NCI-H128 (cell line): ENCODE data around the gene ZFAND2B.

Experiments
- DNase-seq: peaks from one replicate; lab custom pipeline; 2025; ENCODE audit not compliant: unreplicated experiment; lab: John Stamatoyannopoulos, UW

ZFAND2B gene

GRCh38 chr2:219204425-219205164 is 2.0 kb upstream of the ZFAND2B start:
- DNase-seq, result no peak

DNA sequence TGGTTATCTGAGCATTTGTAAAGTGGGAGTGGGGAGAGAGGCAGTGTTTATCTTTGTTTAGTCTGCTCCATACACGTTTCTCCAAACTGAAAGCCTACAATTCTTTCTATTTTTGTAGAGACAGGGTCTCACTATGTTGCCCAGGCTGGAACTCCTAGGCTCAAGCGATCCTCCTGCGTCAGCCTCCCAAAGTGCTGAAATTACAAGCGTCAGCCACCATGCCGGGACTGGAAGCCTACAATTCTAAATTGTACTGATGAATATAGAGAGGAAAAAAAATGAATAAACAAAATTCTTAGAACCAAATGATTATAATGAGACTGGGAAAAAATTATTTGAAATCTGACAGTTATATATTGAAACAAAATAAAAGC is 1.4 kb upstream of the ZFAND2B start:
- DNase-seq, result no peak

- no peak for DNase-seq
Measured at GRCh38 chr2:219205981-219206327, 628 bp upstream of the ZFAND2B start.

GRCh38 chr2:219207134-219207883 is 727 bp downstream of the ZFAND2B start:
- DNase-seq, result no peak

GRCh38 chr2:219207884-219208740 is 1.5 kb downstream of the ZFAND2B start:
- DNase-seq, result no peak

DNA sequence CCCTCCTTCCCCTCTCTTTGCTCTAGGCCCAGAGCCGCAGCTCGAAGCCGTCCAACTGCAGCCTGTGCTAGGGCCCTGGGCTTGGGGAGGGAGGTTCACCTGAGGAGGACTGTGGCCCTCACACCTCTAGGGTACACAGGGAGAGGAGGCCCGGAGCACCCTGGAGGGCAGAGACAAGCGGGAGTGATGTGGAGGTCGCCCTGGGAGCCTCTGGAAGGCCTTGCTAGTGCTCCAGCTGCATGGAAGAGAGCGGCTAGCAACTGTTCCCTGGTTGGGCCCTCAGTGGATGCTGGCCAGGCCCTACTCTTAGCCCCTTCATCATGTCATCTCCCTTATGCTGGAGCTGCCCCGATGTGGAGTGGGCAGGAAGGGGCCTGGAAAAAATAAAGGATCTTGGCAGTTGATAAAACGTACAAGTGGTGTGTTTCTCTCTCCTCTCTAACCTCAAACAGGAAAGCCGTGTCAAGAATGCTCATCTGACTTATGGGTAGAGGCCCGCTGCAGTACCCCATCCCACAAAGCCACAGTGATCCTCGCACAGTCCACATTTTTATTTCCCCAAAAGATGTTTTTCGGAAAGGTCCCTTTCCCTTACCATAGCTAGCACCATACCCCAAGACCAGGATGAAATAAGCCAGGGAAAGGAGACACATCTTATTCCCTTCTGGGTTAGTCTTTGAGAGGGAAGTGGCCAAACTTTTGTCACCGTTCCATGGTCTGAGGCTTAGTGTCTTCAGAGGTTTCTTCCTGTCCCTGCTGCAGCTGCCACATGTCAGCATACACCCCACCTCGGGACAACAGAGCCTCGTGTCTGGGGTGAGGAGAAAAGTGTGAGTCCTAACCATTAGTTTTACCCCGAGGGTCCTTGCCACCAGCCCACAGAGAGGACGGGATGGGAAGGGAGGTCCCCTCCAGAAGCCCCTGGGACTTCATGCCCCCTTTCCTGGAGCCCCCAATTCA is 2.9 kb downstream of the ZFAND2B start:
- no peak for DNase-seq

- no peak for DNase-seq
Measured at GRCh38 chr2:219210196-219210885, 3.8 kb downstream of the ZFAND2B start.

DNA sequence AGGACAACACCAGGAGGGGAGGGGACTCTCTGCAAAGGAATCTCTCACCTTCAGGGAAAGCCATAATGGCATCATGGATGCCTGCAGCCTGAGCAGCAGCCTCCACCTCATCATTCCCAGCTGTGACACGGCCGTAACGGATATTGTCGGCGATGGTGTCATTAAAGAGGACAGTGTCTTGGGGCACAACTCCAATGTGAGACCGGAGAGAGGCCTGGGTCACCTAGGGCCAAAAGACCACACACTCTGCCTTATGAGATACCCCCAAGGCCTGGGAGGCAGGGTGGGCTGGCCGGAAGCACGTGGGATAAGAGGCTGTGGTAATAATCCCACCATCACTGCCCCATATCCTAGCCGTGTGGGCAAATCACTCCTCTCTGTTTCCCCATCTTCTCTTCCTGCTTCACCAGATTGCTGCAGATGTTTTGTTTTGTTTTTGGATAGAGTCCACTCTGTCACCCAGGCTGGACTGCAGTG is 4.3 kb downstream of the ZFAND2B start:
- DNase-seq, result no peak

- DNase-seq, result no peak
Measured at GRCh38 chr2:219213026-219213415, 6.4 kb downstream of the ZFAND2B start.

DNA sequence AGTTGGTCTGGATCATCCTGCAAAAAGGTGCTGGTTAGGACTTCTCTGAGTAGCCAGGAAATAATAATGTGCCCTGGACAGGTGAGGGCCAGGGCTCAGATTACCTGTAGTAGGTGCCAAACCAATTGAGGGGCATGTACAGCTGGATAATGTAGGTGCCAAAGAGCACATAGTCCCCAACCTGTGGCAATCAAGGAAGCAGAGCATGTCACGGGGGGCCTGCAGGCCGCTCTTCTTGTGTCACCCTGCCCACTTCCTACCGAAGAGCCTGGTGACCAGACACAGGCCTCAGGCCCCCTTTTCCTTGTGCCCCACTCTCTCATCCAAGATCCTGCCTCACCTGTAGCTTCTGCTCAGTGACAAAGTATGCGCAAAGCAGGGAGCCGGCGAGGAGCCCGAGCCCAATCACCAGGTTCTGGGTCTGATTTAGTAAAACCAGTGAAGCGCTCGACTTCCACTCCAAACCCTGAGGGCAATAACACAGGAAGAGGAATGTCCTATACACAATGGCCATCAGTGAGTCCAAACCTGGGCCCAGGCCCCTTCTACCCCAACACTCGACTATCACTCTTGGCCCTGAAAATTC is 7.0 kb downstream of the ZFAND2B start:
- no peak for DNase-seq

DNA sequence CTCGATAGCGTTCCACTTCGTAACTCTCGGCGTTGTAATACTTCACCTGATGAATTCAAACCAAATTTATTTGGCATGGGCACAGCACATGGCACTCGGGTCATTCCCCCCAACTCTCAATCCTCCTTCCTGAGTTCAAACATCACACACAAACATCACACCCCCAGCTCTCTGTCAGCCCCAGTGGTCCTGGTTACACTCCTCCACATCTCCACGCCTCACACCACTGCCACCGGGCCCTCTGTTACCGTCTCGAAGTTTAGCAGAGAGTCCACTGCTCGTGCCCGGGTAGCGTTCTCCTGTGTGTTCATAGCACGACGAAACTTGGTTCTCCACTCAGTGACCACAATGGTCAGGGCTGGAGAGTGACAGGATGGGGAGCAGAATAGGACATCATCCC is 7.6 kb downstream of the ZFAND2B start:
- DNase-seq, result no peak

DNA sequence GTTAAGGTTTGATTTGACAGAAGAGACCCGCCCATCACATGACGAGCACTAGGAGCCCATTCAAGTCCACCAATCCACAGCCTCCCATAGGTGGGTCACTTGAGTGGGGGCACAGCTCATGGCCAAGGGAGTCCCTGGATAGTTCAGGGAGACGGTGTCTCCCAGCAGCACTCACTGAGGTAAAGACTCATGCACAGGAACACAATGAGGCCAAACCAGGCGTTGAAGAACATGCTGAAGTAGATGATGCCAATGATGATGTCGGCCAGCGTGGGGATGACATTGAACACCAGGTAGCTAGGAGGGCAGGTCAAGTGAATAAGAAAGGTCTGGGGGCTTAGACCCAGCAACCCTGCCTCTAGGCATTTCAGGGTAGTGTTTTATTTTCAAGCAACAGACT is 8.2 kb downstream of the ZFAND2B start:
- no peak for DNase-seq

DNA sequence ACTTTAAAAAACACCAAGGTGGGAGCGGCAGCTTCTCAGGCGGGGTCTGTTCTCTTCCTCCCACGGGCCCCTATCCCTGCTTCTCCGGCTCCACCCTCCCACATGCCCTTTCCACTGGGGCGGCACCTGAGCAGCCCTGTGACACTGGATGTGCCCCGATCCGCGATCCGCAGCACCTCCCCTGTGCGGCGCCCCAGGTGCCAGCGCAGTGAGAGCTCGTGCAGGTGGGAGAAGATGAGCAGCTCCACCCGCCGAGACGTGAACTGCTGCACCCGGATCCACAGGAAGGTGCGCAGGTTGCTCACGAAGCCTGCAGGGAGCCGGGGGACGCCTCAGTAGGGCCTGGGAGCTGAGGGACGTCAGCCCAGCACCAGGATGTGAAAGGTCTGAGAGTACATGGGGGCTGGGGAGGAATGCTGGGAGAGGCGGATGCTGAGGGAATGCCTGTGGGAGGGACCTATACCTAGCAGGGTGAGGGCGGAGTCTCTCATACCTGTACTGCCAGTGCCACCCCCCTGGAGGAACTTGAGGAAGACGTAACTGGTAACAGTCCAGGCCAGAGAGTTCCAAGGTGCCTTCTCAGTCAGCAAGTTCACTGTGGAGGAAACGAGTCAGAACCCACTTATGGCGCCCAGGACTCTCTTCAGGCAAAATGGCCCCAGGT is 9.4 kb downstream of the ZFAND2B start:
- no peak for DNase-seq

- no peak for DNase-seq
Measured at GRCh38 chr2:219216535-219216915, 9.9 kb downstream of the ZFAND2B start.

GRCh38 chr2:219218217-219218731 is 11.7 kb downstream of the ZFAND2B start:
- DNase-seq, result no peak

GRCh38 chr2:219218732-219219701 is 12.4 kb downstream of the ZFAND2B start, which contains the start of gene ABCB6:
Gene ABCB6, minus strand, starts transcription at chr2:219218958. Its CDS starts 285 bp downstream, at chr2:219218673.
- peak; percentile 85 for DNase-seq

- DNase-seq, result no peak
Measured at GRCh38 chr2:219219784-219220532, 13.4 kb downstream of the ZFAND2B start.
